Loucy (cell line): ENCODE results near the gene SNX5.

Experiments
- CTCF ChIP-seq: fragments of 200-600 bp; sonication (generic); conservative IDR thresholded peaks from 2 replicates; pipeline ENCODE4 v1.5.1; 2014; ENCODE audit warnings: mild to moderate bottlenecking, antibody characterized with exemption, low read length
- EZH2phosphoT487 ChIP-seq: fragments of 200-600 bp; IDR thresholded peaks from 2 replicates; pipeline ENCODE4 v1.6.1; 2018; ENCODE audit warnings: antibody characterized with exemption, mild to moderate bottlenecking, moderate library complexity, borderline replicate concordance

GRCh38 chr20:17938871-17939619, 29.5 kb downstream of the SNX5 start:
- TF ChIP-seq CTCF (peak; percentile 91), EZH2phosphoT487 (no peak)
